ENCODE measurements around the gene CD93.

- TF ChIP-seq MAX (IDR thresholded peaks at IDR 0.05) (no peak), CTCF (IDR thresholded peaks at IDR 0.05; ENCODE audit: low read depth, low read length, missing input control) (no peak), EGR1 (IDR thresholded peaks at IDR 0.05; ENCODE audit: low read depth in 2 of 2) (no peak), HNF4G (IDR thresholded peaks at IDR 0.05) (no peak), RAD21 (IDR thresholded peaks at IDR 0.05) (no peak), ZBTB33 (IDR thresholded peaks at IDR 0.05) (no peak)
These were observed 44.6 kb upstream of the CD93 start for GRCh38 chr20:23130622-23131140.
